LNCAP (cell line): ENCODE data around the gene IL36G.

Experiments used
- TF ChIP-seq, protein P1 (sequence below): fragments of 450-650 bp; IDR thresholded peaks from 2 replicates; pipeline ENCODE4 v1.5.1; 2017; ENCODE audit warnings: mild to moderate bottlenecking

Gene IL36G

GRCh38 chr2:112980537-112980936 is 2.7 kb downstream of the IL36G start:
- TF ChIP-seq, protein P1, sequence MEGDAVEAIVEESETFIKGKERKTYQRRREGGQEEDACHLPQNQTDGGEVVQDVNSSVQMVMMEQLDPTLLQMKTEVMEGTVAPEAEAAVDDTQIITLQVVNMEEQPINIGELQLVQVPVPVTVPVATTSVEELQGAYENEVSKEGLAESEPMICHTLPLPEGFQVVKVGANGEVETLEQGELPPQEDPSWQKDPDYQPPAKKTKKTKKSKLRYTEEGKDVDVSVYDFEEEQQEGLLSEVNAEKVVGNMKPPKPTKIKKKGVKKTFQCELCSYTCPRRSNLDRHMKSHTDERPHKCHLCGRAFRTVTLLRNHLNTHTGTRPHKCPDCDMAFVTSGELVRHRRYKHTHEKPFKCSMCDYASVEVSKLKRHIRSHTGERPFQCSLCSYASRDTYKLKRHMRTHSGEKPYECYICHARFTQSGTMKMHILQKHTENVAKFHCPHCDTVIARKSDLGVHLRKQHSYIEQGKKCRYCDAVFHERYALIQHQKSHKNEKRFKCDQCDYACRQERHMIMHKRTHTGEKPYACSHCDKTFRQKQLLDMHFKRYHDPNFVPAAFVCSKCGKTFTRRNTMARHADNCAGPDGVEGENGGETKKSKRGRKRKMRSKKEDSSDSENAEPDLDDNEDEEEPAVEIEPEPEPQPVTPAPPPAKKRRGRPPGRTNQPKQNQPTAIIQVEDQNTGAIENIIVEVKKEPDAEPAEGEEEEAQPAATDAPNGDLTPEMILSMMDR, result no peak

GRCh38 chr2:112985090-112985489 is 7.3 kb downstream of the IL36G start:
- TF ChIP-seq, protein P1, result no peak

- TF ChIP-seq, protein P1, result no peak
Measured at GRCh38 chr2:112989611-112990010, 11.8 kb downstream of the IL36G start.

DNA sequence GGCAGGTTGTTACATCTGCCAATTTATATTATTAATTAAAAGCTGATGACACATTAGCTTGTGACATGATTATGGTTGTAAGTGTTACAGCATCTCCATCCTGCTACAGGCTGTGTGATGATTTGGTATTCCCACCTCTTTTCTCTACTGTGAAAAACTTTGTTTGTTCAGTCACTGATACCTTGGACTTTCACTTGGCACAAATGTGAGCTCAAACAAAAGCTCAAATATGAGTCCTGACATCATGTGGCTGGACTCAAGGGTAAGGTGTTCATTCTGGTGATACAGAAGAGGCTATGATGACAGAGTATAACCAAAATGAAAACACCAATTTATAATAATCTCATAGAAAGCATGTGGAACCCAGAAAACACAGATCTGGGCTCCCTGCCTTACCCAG is 16.0 kb downstream of the IL36G start:
- TF ChIP-seq, protein P1, result no peak

DNA sequence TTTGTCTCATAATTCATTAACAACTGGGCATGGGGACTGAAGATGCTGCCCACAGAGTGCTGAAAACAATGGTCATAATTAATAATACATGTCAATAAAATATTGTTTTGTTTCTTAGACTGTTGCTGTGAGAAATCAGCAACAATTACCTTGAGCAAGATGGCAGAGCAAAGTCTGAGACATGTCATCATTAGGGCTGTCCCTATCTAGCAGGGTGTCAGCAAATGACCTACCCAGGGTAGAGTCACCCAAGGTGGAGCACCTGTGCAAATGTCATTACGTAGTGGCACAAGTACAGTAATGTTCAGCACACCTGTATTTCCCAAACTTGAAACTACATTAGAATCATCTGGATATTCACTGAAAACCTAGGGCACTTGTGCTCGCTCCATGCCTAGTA is 16.8 kb downstream of the IL36G start:
- TF ChIP-seq, protein P1, result no peak

DNA sequence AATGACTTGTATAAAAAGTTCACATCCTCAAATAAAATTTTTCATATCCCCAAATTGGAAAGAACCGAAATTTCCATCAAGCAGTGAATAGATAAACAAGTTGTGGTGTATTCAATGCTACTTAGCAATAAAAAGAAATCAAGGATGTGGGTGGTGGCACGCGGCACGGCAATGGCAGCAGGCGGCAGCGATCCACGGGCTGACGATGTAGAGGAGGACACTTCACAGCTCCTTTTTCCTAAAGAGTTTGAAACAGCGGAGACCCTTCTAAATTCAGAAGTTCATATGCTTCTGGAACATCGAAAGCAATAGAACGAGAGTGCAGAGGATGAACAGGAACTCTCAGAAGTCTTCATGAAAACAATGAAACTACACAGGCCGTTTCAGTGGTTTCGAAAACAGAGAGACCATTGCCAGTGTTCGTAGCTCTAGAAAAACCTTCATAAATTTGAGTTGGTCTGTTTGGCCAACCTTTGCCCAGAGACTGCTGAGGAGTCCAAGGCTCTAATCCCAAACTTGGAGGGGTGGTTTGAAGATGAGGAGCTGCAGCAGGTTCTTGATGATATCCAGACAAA is 17.6 kb downstream of the IL36G start:
- TF ChIP-seq, protein P1, result no peak

- TF ChIP-seq, protein P1, result no peak
Measured at GRCh38 chr2:112996635-112997034, 18.8 kb downstream of the IL36G start.

- TF ChIP-seq, protein P1, result no peak
Measured at GRCh38 chr2:112997151-112997550, 19.3 kb downstream of the IL36G start.
